HepG2 (cell line): Measurements from ENCODE around the gene COQ6. TPM values are rescaled to one million over a fixed set of nuclear protein-coding genes. Genes with fewer than 3 reads are reported as not detected.
A peak's percentile ranks its signal among the peaks of the same experiment; 100 is the strongest.

Source experiments
- ADNP ChIP-seq: sonication (generic); formaldehyde crosslinking; IDR thresholded peaks from 2 replicates; pipeline ENCODE4 v1.4.0; 2020; ENCODE audit warnings: missing genetic modification reagents
- CEBPB ChIP-seq: IDR thresholded peaks from 2 replicates; pipeline ENCODE4 v1.6.1; 2011; ENCODE audit warnings: low read depth, low read length, improper control_type of control experiment, borderline replicate concordance
- CREBL2 ChIP-seq: sonication (generic); formaldehyde crosslinking; IDR thresholded peaks from 2 replicates; pipeline ENCODE4 v1.8.1; 2023; ENCODE audit warnings: missing genetic modification reagents, mild to moderate bottlenecking, borderline replicate concordance
- GATAD1 ChIP-seq: IDR thresholded peaks from 2 replicates; pipeline ENCODE4 v1.6.1; 2016; ENCODE audit warnings: missing genetic modification reagents, missing compliant biosample characterization
- GFI1 ChIP-seq: sonication (generic); formaldehyde crosslinking; IDR thresholded peaks from 2 replicates; pipeline ENCODE4 v1.5.0; 2020; ENCODE audit warnings: missing genetic modification reagents, mild to moderate bottlenecking, borderline replicate concordance
- KDM5B ChIP-seq: sonication (generic); formaldehyde crosslinking; IDR thresholded peaks from 2 replicates; pipeline ENCODE4 v1.4.0; 2020; ENCODE audit warnings: missing genetic modification reagents, mild to moderate bottlenecking, borderline replicate concordance
- MYPOP ChIP-seq: sonication (generic); formaldehyde crosslinking; IDR thresholded peaks from 2 replicates; pipeline ENCODE4 v1.8.1; 2023; ENCODE audit warnings: mild to moderate bottlenecking, moderate library complexity, missing genetic modification reagents
- PHF8 ChIP-seq: sonication (generic); formaldehyde crosslinking; IDR thresholded peaks from 2 replicates; pipeline ENCODE4 v1.5.0; 2020; ENCODE audit warnings: missing genetic modification reagents
- RARA ChIP-seq: IDR thresholded peaks from 2 replicates; pipeline ENCODE4 v1.6.1; 2016; ENCODE audit warnings: missing genetic modification reagents, missing compliant biosample characterization
- SSRP1 ChIP-seq: IDR thresholded peaks from 2 replicates; pipeline ENCODE4 v1.6.1; 2016; ENCODE audit warnings: control low read depth
- ZBTB1 ChIP-seq: sonication (generic); formaldehyde crosslinking; IDR thresholded peaks from 2 replicates; pipeline ENCODE4 v1.4.0; 2020; ENCODE audit warnings: missing genetic modification reagents, borderline replicate concordance
- ZNF138 ChIP-seq: sonication (generic); formaldehyde crosslinking; IDR thresholded peaks from 2 replicates; pipeline ENCODE4 v1.5.0; 2020; ENCODE audit warnings: mild to moderate bottlenecking, low read depth, missing genetic modification reagents
- ZNF383 ChIP-seq: sonication (generic); formaldehyde crosslinking; IDR thresholded peaks from 2 replicates; pipeline ENCODE4 v1.4.0; 2020; ENCODE audit warnings: missing genetic modification reagents, mild to moderate bottlenecking, borderline replicate concordance
- ZNF616 ChIP-seq: sonication (generic); formaldehyde crosslinking; IDR thresholded peaks from 2 replicates; pipeline ENCODE4 v1.5.0; 2020; ENCODE audit warnings: low read depth, mild to moderate bottlenecking, missing genetic modification reagents
- ZNF850 ChIP-seq: sonication (generic); formaldehyde crosslinking; conservative IDR thresholded peaks from 2 replicates; pipeline ENCODE4 v1.9.0; 2021; ENCODE audit warnings: mild to moderate bottlenecking, missing genetic modification reagents
- ZNF883 ChIP-seq: sonication (generic); formaldehyde crosslinking; IDR thresholded peaks from 2 replicates; pipeline ENCODE4 v1.5.1; 2020; ENCODE audit warnings: mild to moderate bottlenecking, missing genetic modification reagents; ENCODE audit errors: not compliant biosample characterization
- polyA plus RNA-seq, 8 experiments: library from polyadenylated mRNA; depleted of rRNA in 3 of 8; stranded (reverse) in 7 of 8; unstranded in 1 of 8; fragments of >200 nt; fragmentation: Illumina TruSeq in 4 of 8; extraction: Trizol in 4 of 8; gene quantifications; 2 replicates each; pipeline versions ENCODE4 v1.2.1 to v1.2.3, GENCODE V29; 2011 to 2016; ENCODE audit warnings: low read depth in 4 of 8, missing spikeins in 1 of 8, mixed read lengths in 1 of 8; ENCODE audit not compliant: insufficient read depth in 1 of 8
- total RNA-seq, 5 experiments: library from RNA; depleted of rRNA; stranded (reverse); fragments of >200 nt; fragmentation: Illumina TruSeq; extraction: Trizol; gene quantifications; 2 replicates each; pipeline ENCODE4 v1.2.3, GENCODE V29; 2016; ENCODE audit warnings: low read depth in 1 of 5
- TF ChIP-seq, protein P1 (sequence below): sonication (generic); formaldehyde crosslinking; IDR thresholded peaks from 2 replicates; pipeline ENCODE4 v1.8.0; 2022; ENCODE audit warnings: mild to moderate bottlenecking, missing genetic modification reagents, moderate library complexity
- TF ChIP-seq, protein P2 (sequence below): sonication (generic); formaldehyde crosslinking; conservative IDR thresholded peaks from 2 replicates; pipeline ENCODE4 v1.8.0; 2022; ENCODE audit warnings: missing genetic modification reagents
- TF ChIP-seq, protein P3 (sequence below): sonication (generic); formaldehyde crosslinking; IDR thresholded peaks from 2 replicates; pipeline ENCODE4 v1.5.0; 2020; ENCODE audit warnings: mild to moderate bottlenecking, missing genetic modification reagents
- TF ChIP-seq, protein P4 (sequence below): sonication (generic); formaldehyde crosslinking; IDR thresholded peaks from 2 replicates; pipeline ENCODE4 v1.4.0; 2020; ENCODE audit warnings: missing genetic modification reagents, borderline replicate concordance

COQ6 gene
- total and polyA plus RNA-seq, 2 of the 13 experiments (the other 11 are each of a cell fraction or from before 2014, with no cell fraction given), result 18.9 to 34.7 TPM

GRCh38 chr14:73949752-73950734 is at the start of gene COQ6, which contains the start of gene FAM161B (continued):
- TF ChIP-seq, protein P1, sequence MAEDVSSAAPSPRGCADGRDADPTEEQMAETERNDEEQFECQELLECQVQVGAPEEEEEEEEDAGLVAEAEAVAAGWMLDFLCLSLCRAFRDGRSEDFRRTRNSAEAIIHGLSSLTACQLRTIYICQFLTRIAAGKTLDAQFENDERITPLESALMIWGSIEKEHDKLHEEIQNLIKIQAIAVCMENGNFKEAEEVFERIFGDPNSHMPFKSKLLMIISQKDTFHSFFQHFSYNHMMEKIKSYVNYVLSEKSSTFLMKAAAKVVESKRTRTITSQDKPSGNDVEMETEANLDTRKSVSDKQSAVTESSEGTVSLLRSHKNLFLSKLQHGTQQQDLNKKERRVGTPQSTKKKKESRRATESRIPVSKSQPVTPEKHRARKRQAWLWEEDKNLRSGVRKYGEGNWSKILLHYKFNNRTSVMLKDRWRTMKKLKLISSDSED (CRISPR knock-in tag), result no peak
- TF ChIP-seq RARA (CRISPR knock-in tag) (peak; percentile 18; the same call in 1 of the 2 replicates), SSRP1 (CRISPR knock-in tag) (no peak; the same call in 1 of the 2 replicates), CREBL2 (peak; percentile 86; the same call in 1 of the 2 replicates), ADNP (CRISPR knock-in tag) (no peak), PHF8 (CRISPR knock-in tag) (peak; percentile 98), MYPOP (CRISPR knock-in tag) (peak; percentile 70; the same call in 1 of the 2 replicates), KDM5B (peak; percentile 88; the same call in 1 of the 2 replicates), ZNF138 (CRISPR knock-in tag) (no peak; the same call in 1 of the 2 replicates), ZNF883 (no peak), GATAD1 (CRISPR knock-in tag) (peak; percentile 89), ZNF616 (CRISPR knock-in tag) (no peak), ZNF850 (no peak), CEBPB (no peak), ZBTB1 (CRISPR knock-in tag) (no peak), GFI1 (no peak; the same call in 1 of the 2 replicates), ZNF383 (no peak)
- TF ChIP-seq, protein P2, sequence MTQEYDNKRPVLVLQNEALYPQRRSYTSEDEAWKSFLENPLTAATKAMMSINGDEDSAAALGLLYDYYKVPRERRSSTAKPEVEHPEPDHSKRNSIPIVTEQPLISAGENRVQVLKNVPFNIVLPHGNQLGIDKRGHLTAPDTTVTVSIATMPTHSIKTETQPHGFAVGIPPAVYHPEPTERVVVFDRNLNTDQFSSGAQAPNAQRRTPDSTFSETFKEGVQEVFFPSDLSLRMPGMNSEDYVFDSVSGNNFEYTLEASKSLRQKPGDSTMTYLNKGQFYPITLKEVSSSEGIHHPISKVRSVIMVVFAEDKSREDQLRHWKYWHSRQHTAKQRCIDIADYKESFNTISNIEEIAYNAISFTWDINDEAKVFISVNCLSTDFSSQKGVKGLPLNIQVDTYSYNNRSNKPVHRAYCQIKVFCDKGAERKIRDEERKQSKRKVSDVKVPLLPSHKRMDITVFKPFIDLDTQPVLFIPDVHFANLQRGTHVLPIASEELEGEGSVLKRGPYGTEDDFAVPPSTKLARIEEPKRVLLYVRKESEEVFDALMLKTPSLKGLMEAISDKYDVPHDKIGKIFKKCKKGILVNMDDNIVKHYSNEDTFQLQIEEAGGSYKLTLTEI (CRISPR knock-in tag), result no peak
- TF ChIP-seq, protein P3, sequence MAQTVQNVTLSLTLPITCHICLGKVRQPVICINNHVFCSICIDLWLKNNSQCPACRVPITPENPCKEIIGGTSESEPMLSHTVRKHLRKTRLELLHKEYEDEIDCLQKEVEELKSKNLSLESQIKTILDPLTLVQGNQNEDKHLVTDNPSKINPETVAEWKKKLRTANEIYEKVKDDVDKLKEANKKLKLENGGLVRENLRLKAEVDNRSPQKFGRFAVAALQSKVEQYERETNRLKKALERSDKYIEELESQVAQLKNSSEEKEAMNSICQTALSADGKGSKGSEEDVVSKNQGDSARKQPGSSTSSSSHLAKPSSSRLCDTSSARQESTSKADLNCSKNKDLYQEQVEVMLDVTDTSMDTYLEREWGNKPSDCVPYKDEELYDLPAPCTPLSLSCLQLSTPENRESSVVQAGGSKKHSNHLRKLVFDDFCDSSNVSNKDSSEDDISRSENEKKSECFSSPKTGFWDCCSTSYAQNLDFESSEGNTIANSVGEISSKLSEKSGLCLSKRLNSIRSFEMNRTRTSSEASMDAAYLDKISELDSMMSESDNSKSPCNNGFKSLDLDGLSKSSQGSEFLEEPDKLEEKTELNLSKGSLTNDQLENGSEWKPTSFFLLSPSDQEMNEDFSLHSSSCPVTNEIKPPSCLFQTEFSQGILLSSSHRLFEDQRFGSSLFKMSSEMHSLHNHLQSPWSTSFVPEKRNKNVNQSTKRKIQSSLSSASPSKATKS, result no peak
- TF ChIP-seq, protein P4, sequence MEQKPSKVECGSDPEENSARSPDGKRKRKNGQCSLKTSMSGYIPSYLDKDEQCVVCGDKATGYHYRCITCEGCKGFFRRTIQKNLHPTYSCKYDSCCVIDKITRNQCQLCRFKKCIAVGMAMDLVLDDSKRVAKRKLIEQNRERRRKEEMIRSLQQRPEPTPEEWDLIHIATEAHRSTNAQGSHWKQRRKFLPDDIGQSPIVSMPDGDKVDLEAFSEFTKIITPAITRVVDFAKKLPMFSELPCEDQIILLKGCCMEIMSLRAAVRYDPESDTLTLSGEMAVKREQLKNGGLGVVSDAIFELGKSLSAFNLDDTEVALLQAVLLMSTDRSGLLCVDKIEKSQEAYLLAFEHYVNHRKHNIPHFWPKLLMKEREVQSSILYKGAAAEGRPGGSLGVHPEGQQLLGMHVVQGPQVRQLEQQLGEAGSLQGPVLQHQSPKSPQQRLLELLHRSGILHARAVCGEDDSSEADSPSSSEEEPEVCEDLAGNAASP (CRISPR knock-in tag), result peak; percentile 21; the same call in 1 of the 2 replicates
